GM21381 (cell line): Measurements from ENCODE around the gene WDTC1.

Source experiments
- ATAC-seq: cut with Tn5 transposase; IDR thresholded peaks from one replicate; pipeline ENCODE4 v1.9.1; 2021; ENCODE audit warnings: mild to moderate bottlenecking, moderate library complexity; ENCODE audit not compliant: unreplicated experiment

The WDTC1 gene

GRCh38 chr1:27332536-27333281 is 98.3 kb downstream of the WDTC1 start:
- no peak for ATAC-seq

DNA sequence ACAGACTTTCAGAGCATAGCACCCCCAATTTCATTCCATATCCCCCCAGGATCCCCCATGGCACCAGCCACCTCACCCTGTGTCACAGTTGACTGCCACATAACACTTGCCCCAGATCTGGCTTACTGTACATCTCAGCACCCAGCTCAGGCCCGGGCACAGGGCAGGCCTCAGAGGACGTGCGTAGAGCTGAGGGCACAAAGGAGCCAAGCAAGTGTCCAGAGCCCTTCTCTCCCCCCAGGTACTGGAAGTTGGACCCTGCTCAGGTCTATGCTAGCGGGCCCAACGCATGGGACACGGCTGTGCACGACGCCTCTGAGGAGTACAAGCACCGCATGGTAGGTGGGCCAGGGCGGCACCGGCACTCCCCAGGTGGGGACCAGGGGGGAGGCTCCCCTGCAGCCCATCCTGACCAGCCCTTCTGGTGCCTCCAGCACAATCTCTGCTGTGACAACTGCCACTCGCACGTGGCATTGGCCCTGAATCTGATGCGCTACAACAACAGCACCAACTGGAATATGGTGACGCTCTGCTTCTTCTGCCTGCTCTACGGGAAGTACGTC is 99.4 kb downstream of the WDTC1 start:
- no peak for ATAC-seq

- no peak for ATAC-seq
Measured at GRCh38 chr1:27335506-27336422, 101.3 kb downstream of the WDTC1 start.

GRCh38 chr1:27336756-27337155 is 102.3 kb downstream of the WDTC1 start:
- no peak for ATAC-seq

GRCh38 chr1:27338751-27339150 is 104.3 kb downstream of the WDTC1 start:
- no peak for ATAC-seq

DNA sequence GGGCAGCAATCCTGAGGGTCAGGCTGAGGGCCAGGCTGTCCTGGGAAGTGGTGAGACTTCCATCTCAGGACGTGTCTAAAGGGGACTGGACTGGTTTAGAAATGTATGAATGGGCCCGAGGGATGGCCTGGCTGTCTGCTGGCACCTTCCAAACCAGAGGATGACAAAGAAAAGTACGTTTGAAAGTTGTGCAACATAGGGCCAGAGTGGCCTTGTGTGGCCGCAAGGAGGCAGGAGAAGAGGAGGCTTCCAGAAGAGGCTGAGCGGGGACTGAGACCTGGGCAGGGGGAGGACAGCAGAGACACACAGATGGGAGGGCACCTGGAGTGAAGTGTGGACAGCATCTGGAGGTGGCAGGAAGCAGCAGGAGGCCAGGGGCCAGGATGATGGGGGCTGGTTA is 104.8 kb downstream of the WDTC1 start:
- no peak for ATAC-seq

DNA sequence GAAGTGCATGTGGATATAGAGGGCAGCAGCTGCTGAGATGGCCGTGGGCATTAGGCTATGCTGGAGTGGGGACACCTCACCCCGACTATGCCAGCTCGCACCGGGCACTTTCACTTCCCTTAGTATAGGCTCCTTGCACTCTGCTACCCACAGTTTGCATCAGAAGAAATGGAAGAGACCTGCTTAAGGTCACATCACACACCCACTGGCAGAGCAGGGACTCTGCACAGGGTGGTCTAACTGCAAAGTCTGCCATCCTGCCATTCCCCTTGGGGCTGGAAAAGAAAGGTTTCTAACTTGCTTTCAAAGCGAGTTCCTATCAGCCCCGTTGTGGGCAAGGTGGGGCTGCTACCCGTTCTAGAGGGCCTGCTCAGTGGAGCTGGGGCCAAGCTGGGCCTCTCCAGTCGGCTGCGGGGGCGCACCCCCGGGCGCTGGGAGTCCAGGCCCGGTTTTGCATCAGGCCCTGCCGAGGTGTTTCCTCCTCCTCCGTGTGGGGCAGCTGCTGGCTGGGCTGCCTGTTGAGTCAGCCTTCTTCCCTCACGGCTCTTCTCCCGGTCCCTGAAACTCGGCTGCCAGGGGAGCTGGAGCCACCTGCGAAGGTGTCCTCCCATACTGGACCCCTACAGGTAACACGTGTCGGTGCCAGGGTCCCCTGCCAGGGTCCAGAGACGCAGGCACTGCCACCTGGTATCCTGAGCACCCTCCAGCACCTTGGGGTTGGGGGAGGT is 107.3 kb downstream of the WDTC1 start, which contains the start of gene SYTL1:
Gene SYTL1 (plus strand): TSS at position 498 of the 728 bp plus-strand sequence. CDS start 3,313 bp downstream, outside the sequence.
- no peak for ATAC-seq

DNA sequence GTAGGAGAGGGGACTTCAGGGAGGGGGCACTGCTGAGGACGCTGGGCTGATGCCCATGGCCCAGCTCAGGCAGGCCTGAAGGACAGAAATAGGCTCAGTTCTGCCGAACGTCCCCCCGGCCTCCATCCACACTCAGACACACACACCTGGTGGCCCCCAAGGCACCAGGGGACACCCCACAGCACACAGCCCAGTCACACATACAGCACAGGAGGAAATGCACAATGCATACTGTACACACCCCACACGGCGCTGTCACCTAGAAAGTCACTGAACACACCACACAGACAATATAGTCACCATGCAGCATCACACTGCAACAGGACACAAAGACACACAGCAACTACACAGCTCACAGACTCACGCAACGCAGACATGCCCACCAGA is 108.0 kb downstream of the WDTC1 start:
- ATAC-seq = no peak

GRCh38 chr1:27342778-27343638 is 108.6 kb downstream of the WDTC1 start:
- ATAC-seq = peak; percentile 39

DNA sequence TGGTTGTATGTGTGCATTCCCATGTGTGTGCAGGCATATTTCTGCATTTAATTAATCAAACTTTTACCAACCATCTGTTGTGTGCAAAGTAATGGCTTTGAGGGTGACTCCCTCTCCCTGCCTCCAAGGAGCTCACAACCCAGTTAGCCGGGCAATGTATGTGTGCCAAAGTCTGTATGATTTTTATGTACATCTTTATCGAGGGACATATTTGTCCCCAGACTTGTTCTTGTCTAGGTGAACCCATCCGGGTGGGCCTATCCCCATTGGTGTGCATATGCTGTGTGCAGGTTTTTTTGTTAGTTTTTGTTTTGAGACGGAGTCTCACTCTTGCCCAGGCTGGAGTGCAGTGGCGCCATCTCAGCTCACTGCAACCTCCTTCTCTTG is 109.2 kb downstream of the WDTC1 start:
- no peak for ATAC-seq

- ATAC-seq = no peak
Measured at GRCh38 chr1:27345272-27345671, 110.8 kb downstream of the WDTC1 start.

GRCh38 chr1:27346357-27346756 is 111.9 kb downstream of the WDTC1 start:
- no peak for ATAC-seq

- no peak for ATAC-seq
Measured at GRCh38 chr1:27346991-27347624, 112.7 kb downstream of the WDTC1 start.

DNA sequence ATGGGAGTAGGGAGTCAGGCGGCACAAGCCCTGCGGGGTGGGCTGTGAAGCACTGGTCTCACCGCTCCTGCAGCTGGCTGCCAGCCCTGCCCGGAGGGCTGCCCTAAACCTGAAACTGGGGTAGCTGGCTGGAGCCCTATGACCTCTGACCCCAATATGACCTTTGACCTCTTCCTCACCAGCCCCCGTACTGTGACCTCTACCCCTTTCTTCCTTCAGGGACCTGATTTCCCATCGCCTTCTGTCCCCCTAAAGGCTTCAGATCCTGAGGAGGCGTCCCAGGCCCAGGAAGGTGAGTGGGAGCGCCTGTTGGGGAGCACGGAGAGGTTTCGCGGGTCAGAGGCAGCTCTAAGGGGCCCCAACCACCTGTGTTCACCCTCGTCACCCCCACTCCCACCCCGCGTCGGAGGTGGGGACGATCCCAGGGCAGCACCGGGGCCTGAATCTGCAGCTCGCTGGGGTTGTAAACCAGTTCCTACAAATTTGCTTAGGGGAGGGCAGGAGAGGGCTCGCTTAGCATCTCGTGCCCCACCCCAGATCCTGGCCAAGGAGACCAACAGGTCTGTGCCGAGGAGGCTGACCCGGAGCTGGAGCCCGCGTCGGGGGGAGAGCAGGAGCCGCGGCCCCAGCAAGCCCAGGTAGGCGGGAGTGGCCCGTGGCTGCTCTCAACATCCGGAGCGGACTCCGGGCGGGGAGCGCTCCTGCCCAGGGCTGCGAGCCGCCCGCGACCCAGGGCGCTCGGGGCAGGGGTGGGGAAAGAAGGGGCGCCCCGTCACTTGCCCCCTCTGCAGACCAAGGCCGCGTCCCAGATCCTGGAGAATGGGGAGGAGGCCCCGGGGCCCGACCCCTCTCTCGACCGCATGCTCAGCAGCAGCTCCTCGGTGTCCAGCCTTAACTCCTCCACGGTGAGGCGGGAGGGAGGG is 114.7 kb downstream of the WDTC1 start:
- no peak for ATAC-seq

- no peak for ATAC-seq
Measured at GRCh38 chr1:27349784-27350662, 115.6 kb downstream of the WDTC1 start.

- ATAC-seq = no peak
Measured at GRCh38 chr1:27350663-27351540, 116.5 kb downstream of the WDTC1 start.
